Ishikawa (cell line): ENCODE results near the gene ROBO1.

Experiments used
- CEBPB ChIP-seq: IDR thresholded peaks from 2 replicates; pipeline ENCODE4 v1.6.1; 2012
- CREB1 ChIP-seq: IDR thresholded peaks from 2 replicates; pipeline ENCODE4 v1.6.1; 2012; ENCODE audit warnings: low read depth
- EGR1 ChIP-seq: IDR thresholded peaks from 2 replicates; pipeline ENCODE4 v1.6.1; 2012
- EP300 ChIP-seq: IDR thresholded peaks from 2 replicates; pipeline ENCODE4 v1.6.1; 2012; ENCODE audit warnings: borderline replicate concordance
- FOXM1 ChIP-seq: IDR thresholded peaks from 2 replicates; pipeline ENCODE4 v1.6.1; 2012; ENCODE audit warnings: low read depth, borderline replicate concordance
- MAX ChIP-seq: IDR thresholded peaks from 2 replicates; pipeline ENCODE4 v1.6.1; 2012
- NFIC ChIP-seq: IDR thresholded peaks from 2 replicates; pipeline ENCODE4 v1.6.1; 2012
- RAD21 ChIP-seq: IDR thresholded peaks from 2 replicates; pipeline ENCODE4 v1.6.1; 2012; ENCODE audit warnings: low read depth
- REST ChIP-seq: IDR thresholded peaks from 2 replicates; pipeline ENCODE4 v1.6.1; 2012; ENCODE audit warnings: low read depth, mild to moderate bottlenecking
- TAF1 ChIP-seq: IDR thresholded peaks from 2 replicates; pipeline ENCODE4 v1.6.1; 2012; ENCODE audit warnings: low read depth, mild to moderate bottlenecking
- TCF12 ChIP-seq: IDR thresholded peaks from 2 replicates; pipeline ENCODE4 v1.6.1; 2012; ENCODE audit warnings: low read depth
- TEAD4 ChIP-seq: IDR thresholded peaks from 2 replicates; pipeline ENCODE4 v1.6.1; 2012
- USF1 ChIP-seq: IDR thresholded peaks from 2 replicates; pipeline ENCODE4 v1.6.1; 2012
- YY1 ChIP-seq: IDR thresholded peaks from 2 replicates; pipeline ENCODE4 v1.6.1; 2012; ENCODE audit warnings: low read depth
- ZBTB7A ChIP-seq: IDR thresholded peaks from 2 replicates; pipeline ENCODE4 v1.6.1; 2012; ENCODE audit warnings: low read depth

Gene ROBO1

GRCh38 chr3:78912259-78912658 is 855.5 kb downstream of the ROBO1 start:
- TF ChIP-seq REST (no peak), NFIC (no peak)

GRCh38 chr3:78911394-78911793 is 856.4 kb downstream of the ROBO1 start:
- no peak for TF ChIP-seq FOXM1
- no peak for TF ChIP-seq NFIC
- TF ChIP-seq ZBTB7A, result no peak
- TF ChIP-seq YY1, result no peak

- TF ChIP-seq USF1 (no peak), ZBTB7A (no peak), NFIC (no peak), FOXM1 (no peak), CREB1 (no peak), TCF12 (no peak), RAD21 (no peak), REST (no peak), EP300 (no peak), CEBPB (no peak), TAF1 (no peak), EGR1 (no peak), MAX (no peak)
Measured at GRCh38 chr3:78908236-78908635, 859.6 kb downstream of the ROBO1 start.

GRCh38 chr3:78907367-78907766 is 860.4 kb downstream of the ROBO1 start:
- TF ChIP-seq ZBTB7A (no peak), MAX (no peak), TEAD4 (no peak), NFIC (no peak), USF1 (no peak), EP300 (no peak), FOXM1 (no peak), EGR1 (no peak), REST (no peak), TAF1 (no peak), TCF12 (no peak)

- no peak for TF ChIP-seq NFIC
- TF ChIP-seq TCF12, result no peak
- TF ChIP-seq CEBPB, result no peak
- TF ChIP-seq REST, result no peak
- TF ChIP-seq RAD21, result no peak
- TF ChIP-seq EGR1, result no peak
- no peak for TF ChIP-seq TAF1
- TF ChIP-seq USF1, result no peak
- TF ChIP-seq FOXM1, result no peak
- no peak for TF ChIP-seq ZBTB7A
- TF ChIP-seq TEAD4, result no peak
- no peak for TF ChIP-seq MAX
Measured at GRCh38 chr3:78906930-78907329, 860.9 kb downstream of the ROBO1 start.
